Measurements from ENCODE around the gene LRMDA.

LRMDA gene

GRCh38 chr10:75773231-75773780 lies 341.9 kb downstream of the LRMDA start:
- no peak for DNase-seq (ENCODE audit: low read depth in 2 of 2)

- no peak for DNase-seq (ENCODE audit: low read depth in 2 of 2)
These were observed 342.7 kb downstream of the LRMDA start for GRCh38 chr10:75773813-75774782.

- DNase-seq (ENCODE audit: low read depth in 2 of 2): no peak
These were observed 343.5 kb downstream of the LRMDA start for GRCh38 chr10:75774783-75775490.

- no peak for DNase-seq (ENCODE audit: low read depth in 2 of 2)
These were observed 345.5 kb downstream of the LRMDA start for GRCh38 chr10:75776738-75777504.

GRCh38 chr10:75778665-75779064 lies 347.2 kb downstream of the LRMDA start:
- no peak for DNase-seq (ENCODE audit: low read depth in 2 of 2)

- no peak for DNase-seq (ENCODE audit: low read depth in 2 of 2)
These were observed 347.9 kb downstream of the LRMDA start for GRCh38 chr10:75779276-75779675.

- DNase-seq (ENCODE audit: low read depth in 2 of 2): no peak
These were observed 351.2 kb downstream of the LRMDA start for GRCh38 chr10:75782463-75783248.

GRCh38 chr10:75788394-75789205 lies 357.2 kb downstream of the LRMDA start:
- no peak for DNase-seq (ENCODE audit: low read depth in 2 of 2)

- no peak for DNase-seq (ENCODE audit: low read depth in 2 of 2)
These were observed 362.4 kb downstream of the LRMDA start for GRCh38 chr10:75793848-75794247.

GRCh38 chr10:75801121-75801520 lies 369.7 kb downstream of the LRMDA start:
- no peak for DNase-seq (ENCODE audit: low read depth in 2 of 2)

- DNase-seq (ENCODE audit: low read depth in 2 of 2): no peak
These were observed 370.2 kb downstream of the LRMDA start for GRCh38 chr10:75801661-75802060.

GRCh38 chr10:75803121-75803520 lies 371.7 kb downstream of the LRMDA start:
- DNase-seq (ENCODE audit: low read depth in 2 of 2): no peak

- no peak for DNase-seq (ENCODE audit: low read depth in 2 of 2)
These were observed 372.6 kb downstream of the LRMDA start for GRCh38 chr10:75803816-75804552.

- DNase-seq (ENCODE audit: low read depth in 2 of 2): no peak
These were observed 374.8 kb downstream of the LRMDA start for GRCh38 chr10:75806186-75806585.

GRCh38 chr10:75807456-75807855 lies 376.0 kb downstream of the LRMDA start:
- DNase-seq (ENCODE audit: low read depth in 2 of 2): no peak

GRCh38 chr10:75809003-75809402 lies 377.6 kb downstream of the LRMDA start:
- DNase-seq (ENCODE audit: low read depth in 2 of 2): no peak

- DNase-seq (ENCODE audit: low read depth in 2 of 2): no peak
These were observed 382.6 kb downstream of the LRMDA start for GRCh38 chr10:75814014-75814413.

GRCh38 chr10:75815066-75815465 lies 383.6 kb downstream of the LRMDA start:
- DNase-seq (ENCODE audit: low read depth in 2 of 2): no peak

- DNase-seq (ENCODE audit: low read depth in 2 of 2): no peak
These were observed 385.8 kb downstream of the LRMDA start for GRCh38 chr10:75817198-75817597.

Data from stimulated activated CD8-positive, alpha-beta memory T cell treated with anti-CD3 and anti-CD28 coated beads, Interleukin-15, amount 100 ng/mL, for 48 hours (primary cell).